NCI-H510A treated with DMSO at 0.1 percent for 48 hours (cell line): ENCODE results near the gene CTIF.
"Not testable (repeated sequence)": the region's sequence is repeated elsewhere in the genome, so short reads cannot be mapped to it uniquely, and the experiment has no call there.

ENCODE experiments used
- DNase-seq: peaks from one replicate; lab custom pipeline; 2025; lab: John Stamatoyannopoulos, UW

Gene CTIF

DNA sequence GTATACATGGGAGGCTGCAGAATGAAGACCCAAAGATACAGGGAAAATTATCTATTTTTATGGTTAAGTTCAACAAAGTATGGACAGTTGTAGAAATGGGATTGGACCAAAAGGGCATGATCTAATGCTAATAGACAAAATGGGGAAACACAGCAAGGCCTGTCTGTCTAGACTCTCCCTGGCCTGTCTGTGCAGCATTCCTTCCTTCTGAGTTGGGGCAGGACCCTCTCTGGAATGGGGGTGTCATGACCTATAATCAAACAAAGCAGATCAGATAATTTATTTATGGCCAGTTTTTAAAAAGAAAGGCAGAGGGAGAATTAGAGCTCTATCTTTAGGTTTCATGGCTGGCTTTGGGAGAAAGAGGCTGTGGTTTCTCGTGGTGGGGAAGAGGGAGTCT lies 104.4 kb downstream of the CTIF start:
- no peak for DNase-seq

DNA sequence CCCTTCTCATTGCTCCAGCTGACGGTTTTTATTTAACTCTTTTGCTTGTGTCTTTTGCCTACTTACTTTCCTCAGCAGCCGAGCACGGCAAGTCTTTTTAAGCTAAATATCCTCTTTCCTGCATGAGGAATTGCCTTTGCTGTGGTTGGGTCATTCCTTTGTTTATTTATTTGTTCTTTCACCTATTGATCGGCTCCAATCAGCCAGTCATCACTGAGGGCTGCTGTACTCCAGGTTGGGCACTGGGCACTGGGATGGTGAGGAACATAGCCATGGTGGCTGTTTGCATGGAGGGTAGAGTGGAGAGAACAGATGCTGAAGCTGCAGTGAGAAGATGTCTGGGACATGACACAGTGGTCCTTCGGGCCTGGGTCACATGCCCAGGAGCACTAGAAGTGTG lies 105.2 kb downstream of the CTIF start:
- no peak for DNase-seq

- no peak for DNase-seq
Observed at GRCh38 chr18:48645427-48646002, 106.7 kb downstream of the CTIF start.

DNA sequence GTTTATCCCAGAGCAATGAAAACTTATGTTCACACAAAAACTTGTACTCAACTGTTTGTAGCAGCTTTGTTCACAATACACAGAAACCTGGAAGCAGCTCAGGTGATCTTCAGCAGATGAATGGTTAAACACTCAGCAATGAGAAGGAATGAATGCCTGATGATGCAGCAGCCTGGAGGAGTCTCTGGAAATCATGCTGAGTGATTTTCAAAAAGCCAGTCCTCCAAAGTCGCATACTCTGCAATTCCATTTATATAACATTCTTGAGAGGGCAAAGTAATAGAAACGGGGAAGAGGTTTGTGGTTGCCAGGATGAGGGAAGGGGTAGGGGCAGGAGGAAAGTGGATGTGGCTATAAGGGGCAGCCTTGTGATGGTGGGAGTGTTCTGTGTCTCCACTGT lies 108.1 kb downstream of the CTIF start:
- DNase-seq = no peak

DNA sequence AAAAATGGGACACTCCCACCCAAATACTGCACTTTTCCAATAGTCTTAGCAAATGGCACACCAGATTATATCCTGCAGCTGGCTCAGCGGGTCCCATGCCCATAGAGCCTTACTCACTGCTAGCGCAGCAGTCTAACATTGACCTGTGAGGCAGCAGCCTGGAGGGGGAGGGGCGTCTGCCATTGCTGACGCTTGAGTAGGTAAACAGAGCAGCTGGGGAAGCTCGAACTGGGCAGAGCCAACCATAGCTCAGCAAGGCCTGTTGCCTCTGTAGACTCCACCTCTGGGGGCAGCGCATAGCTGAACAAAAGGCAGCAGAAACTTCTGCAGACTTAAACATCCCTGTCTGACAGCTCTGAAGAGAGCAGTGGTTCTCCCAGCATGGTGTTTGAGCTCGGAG lies 110.4 kb downstream of the CTIF start:
- peak; percentile 34 for DNase-seq

DNA sequence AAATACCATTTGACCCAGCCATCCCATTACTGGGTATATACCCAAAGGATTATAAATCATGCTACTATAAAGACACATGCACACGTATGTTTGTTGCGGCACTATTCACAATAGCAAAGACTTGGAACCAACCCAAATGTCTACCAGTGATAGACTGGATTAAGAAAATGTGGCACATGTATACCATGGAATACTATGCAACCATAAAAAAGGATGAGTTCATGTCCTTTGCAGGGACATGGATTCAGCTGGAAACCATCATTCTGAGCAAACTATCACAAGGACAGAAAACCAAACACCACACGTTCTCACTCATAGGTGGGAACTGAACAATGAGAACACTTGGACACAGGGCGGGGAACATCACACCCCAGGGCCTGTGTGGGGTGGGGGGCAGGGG lies 115.8 kb downstream of the CTIF start:
- not testable (repeated sequence) for DNase-seq

DNA sequence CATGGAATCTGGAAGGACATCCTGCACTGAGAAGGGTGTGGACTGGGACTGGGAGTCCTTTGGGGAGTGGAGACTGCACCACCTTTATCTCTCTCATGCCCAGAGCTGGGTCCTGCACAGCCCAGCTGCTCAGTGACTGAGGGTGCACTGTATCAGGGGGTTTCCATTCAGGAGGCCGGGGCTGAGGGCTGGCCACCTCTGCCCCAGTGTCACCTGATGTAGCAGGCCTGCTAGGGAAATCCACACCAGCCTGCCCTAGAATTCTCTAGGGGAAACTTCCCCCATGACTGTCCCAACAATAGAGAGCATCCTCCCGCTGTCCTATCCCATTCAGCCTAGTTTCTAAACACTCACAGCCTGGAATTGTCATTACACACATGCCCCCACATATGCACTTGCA lies 116.7 kb downstream of the CTIF start:
- DNase-seq = no peak

DNA sequence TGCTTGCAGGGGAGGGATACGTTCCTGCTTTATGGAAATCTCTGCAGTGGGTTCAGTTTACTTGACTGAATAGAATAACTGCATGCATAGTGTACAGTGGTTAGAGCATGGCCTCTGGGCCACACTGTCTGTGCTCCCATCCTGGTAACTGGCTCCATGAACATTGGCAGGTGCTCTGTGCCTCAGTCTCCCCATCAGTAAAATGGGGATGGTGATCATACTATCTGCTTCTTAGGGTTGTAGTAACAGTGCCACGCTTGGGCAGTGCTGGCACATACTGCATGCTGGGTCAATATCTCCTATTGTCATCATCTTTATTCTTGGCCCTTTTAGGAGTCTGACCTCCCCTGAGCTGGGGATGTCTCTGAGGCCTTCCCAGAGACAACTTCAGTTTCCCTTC lies 117.3 kb downstream of the CTIF start:
- DNase-seq = no peak

GRCh38 chr18:48656582-48656981 lies 117.8 kb downstream of the CTIF start:
- DNase-seq = no peak

DNA sequence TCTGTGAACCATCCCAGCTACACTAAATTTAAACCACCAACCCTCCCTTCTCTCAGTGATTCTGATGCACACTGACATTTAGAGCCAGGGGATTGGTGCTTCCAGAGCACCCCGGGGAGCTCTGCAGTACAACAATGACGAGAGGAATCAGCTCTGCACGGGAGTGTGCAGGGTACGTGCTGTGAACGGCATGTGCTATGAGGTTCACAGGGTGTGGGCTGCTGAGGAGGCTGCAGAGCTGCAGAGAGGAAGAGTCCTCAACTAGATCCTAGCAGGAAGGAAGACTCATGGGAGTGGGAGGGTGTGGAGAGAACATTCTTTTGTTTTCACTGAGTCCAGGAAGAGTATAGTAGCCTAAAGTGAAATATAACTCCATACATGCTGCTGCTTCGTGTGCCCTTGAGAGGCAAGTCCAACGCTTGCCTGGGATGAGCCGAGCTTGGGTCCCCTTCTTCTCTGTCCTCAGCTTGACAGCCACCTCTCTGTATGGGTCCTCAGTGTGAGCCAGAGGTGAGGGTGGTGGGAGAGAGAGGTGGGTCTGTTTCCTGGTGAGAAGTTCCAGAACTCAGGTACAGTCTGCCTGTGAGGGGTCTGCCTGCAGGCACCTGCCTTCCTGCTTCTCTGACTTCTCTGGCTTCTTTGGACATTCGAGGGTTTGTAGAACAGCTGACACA lies 118.8 kb downstream of the CTIF start:
- no peak for DNase-seq

- no peak for DNase-seq
Observed at GRCh38 chr18:48658721-48659120, 119.9 kb downstream of the CTIF start.

- no peak for DNase-seq
Observed at GRCh38 chr18:48659188-48660009, 120.6 kb downstream of the CTIF start.

- no peak for DNase-seq
Observed at GRCh38 chr18:48660346-48661228, 121.8 kb downstream of the CTIF start.

- no peak for DNase-seq
Observed at GRCh38 chr18:48661421-48661820, 122.6 kb downstream of the CTIF start.

GRCh38 chr18:48662011-48662661 lies 123.3 kb downstream of the CTIF start:
- peak; percentile 71 for DNase-seq

GRCh38 chr18:48663096-48663930 lies 124.5 kb downstream of the CTIF start:
- no peak for DNase-seq

GRCh38 chr18:48663931-48664847 lies 125.4 kb downstream of the CTIF start:
- DNase-seq = peak; percentile 8

DNA sequence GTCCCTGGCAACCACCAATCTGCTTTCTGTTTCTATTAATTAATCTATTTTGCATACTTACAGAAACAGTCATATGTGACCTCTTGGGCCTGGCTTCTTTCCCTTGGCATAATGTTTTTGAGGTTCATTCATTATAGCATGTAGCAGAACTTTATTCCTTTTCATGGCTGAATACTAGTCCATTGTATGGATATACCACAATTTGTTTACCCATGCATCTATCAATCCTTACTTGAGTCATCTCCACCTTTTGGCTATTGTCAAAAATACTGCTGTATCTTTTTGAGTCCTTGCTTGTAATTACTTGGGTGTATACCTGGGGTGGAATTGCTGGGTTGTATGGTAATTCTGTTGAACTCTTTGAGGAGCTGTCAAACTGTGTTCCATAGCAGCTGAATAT lies 126.8 kb downstream of the CTIF start:
- no peak for DNase-seq

- no peak for DNase-seq
Observed at GRCh38 chr18:48666613-48667012, 127.8 kb downstream of the CTIF start.
